ENCODE results near the gene POGK.

- TF ChIP-seq CTCF (conservative IDR thresholded peaks at IDR 0.05; ENCODE audit: low read length) (no peak), EZH2phosphoT487 (IDR thresholded peaks at IDR 0.05; ENCODE audit: borderline replicate concordance) (no peak)
These were observed 36.0 kb downstream of the POGK start for GRCh38 chr1:166875302-166875733.

Measured in Loucy (cell line).